Measurements from ENCODE around the gene GFRA1. TPM values are rescaled to one million over a fixed set of nuclear protein-coding genes. Genes with fewer than 3 reads are reported as not detected.

GFRA1 gene, protein sequence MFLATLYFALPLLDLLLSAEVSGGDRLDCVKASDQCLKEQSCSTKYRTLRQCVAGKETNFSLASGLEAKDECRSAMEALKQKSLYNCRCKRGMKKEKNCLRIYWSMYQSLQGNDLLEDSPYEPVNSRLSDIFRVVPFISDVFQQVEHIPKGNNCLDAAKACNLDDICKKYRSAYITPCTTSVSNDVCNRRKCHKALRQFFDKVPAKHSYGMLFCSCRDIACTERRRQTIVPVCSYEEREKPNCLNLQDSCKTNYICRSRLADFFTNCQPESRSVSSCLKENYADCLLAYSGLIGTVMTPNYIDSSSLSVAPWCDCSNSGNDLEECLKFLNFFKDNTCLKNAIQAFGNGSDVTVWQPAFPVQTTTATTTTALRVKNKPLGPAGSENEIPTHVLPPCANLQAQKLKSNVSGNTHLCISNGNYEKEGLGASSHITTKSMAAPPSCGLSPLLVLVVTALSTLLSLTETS
- 10 to 100 TPM; 19.8 to 61.8 (median 25.2) TPM for total RNA-seq

DNA sequence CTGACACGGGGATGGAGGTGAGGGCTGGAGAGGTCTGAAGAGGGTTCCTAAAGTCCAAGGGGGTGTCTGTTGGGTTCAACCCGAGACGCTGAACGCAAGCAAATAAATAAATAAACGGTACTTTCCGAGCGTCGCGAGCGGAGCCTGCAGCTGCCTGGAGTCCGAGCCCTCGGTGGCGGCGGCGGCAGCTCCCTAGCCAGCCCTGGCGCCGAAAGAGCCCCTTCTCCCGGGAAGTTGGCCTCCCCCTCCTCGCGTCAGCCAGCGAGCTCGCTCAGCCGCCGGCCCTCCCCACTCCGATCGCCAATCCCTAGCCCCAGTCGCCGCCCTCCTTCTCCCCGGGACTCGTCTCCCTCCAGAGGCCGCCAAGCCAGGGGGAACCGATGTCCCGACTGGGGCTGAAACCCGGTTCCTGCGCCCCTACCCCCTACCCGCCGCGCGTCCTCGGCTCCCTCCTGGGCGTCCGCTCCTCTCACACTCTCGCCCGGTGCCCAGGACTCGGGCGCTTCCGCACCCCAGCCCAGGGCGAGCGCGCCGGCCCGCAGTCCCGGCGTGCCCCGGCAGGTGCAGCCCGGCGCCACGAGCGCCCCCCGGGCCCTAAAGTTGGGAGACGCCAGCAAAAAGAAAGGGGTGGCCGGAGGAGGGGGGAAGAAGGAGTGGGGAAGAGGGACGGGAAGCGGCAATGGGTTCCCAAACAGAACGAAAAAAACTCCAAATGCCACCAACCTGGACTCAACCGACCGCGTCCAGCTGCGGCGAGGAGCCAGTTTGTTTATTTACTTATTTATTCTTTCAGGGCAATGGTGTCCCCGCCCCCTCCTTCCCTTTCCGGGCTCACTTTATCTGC, at the start of gene GFRA1:
GFRA1 (minus strand) TSS at position 767 of the 844 bp plus-strand sequence. CDS start 1,177 bp downstream, outside the sequence.
- DNase-seq (ENCODE audit: low spot score in 2 of 2), result peak in 1 of 2 donors; percentile 75
- no peaks in the 10 kb centered on the region for H3K36me3 ChIP-seq
- H3K27me3 ChIP-seq, result peaks cover 61% of the 10 kb centered on the region
- peak within 1 kb of the TSS; percentile 73 for H3K27ac ChIP-seq
- WGBS, result 1% methylated on average over 41 of the region's 72 CpGs
- peaks cover 49% of the 10 kb centered on the region for H3K4me1 ChIP-seq
- H3K9me3 ChIP-seq, result no peaks in the 10 kb centered on the region
- no peak for TF ChIP-seq POLR2AphosphoS5 (IDR thresholded peaks at IDR 0.05)
- TF ChIP-seq, protein P1, sequence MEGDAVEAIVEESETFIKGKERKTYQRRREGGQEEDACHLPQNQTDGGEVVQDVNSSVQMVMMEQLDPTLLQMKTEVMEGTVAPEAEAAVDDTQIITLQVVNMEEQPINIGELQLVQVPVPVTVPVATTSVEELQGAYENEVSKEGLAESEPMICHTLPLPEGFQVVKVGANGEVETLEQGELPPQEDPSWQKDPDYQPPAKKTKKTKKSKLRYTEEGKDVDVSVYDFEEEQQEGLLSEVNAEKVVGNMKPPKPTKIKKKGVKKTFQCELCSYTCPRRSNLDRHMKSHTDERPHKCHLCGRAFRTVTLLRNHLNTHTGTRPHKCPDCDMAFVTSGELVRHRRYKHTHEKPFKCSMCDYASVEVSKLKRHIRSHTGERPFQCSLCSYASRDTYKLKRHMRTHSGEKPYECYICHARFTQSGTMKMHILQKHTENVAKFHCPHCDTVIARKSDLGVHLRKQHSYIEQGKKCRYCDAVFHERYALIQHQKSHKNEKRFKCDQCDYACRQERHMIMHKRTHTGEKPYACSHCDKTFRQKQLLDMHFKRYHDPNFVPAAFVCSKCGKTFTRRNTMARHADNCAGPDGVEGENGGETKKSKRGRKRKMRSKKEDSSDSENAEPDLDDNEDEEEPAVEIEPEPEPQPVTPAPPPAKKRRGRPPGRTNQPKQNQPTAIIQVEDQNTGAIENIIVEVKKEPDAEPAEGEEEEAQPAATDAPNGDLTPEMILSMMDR (IDR thresholded peaks at IDR 0.05), result no peak
- TF ChIP-seq POLR2A (IDR thresholded peaks at IDR 0.05), result no peak
- TF ChIP-seq EP300 (IDR thresholded peaks at IDR 0.05), result no peak
- peak within 1 kb of the TSS; percentile 65 for H3K4me3 ChIP-seq

DNA sequence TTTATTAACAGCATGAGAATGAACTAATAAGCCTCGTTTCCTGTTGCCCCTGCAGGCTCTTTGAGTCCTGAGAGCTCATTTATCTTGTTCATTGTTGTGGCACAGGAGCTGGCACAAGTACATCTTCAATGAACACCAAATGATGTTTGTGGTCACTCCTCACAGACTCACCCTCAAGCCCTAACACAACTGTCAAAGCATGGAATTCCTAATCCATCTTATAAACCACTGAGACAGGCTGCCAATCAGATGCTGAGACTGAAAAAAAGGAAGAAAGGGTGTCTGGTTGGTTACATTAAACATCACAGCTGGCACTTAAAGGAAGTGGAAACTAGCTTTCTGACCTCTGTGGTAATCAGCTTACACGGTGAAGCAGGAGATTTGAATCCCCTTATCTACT, 43.5 kb upstream of the GFRA1 start:
- TF ChIP-seq POLR2A (IDR thresholded peaks at IDR 0.05), result no peak
- no peak for TF ChIP-seq EP300 (IDR thresholded peaks at IDR 0.05)
- TF ChIP-seq POLR2AphosphoS5 (IDR thresholded peaks at IDR 0.05), result no peak
- TF ChIP-seq, protein P1 (IDR thresholded peaks at IDR 0.05), result no peak
- H3K9me3 ChIP-seq, result no peaks in the 10 kb centered on the region
- no peak for DNase-seq (ENCODE audit: low spot score in 2 of 2)
- no peak overlapping the region for H3K27ac ChIP-seq
- H3K36me3 ChIP-seq, result no peaks in the 10 kb centered on the region
- WGBS, result 24% methylated on average over 2 of the region's 2 CpGs
- H3K27me3 ChIP-seq, result no peaks in the 10 kb centered on the region
- no peak overlapping the region for H3K4me3 ChIP-seq
- no peaks in the 10 kb centered on the region for H3K4me1 ChIP-seq

DNA sequence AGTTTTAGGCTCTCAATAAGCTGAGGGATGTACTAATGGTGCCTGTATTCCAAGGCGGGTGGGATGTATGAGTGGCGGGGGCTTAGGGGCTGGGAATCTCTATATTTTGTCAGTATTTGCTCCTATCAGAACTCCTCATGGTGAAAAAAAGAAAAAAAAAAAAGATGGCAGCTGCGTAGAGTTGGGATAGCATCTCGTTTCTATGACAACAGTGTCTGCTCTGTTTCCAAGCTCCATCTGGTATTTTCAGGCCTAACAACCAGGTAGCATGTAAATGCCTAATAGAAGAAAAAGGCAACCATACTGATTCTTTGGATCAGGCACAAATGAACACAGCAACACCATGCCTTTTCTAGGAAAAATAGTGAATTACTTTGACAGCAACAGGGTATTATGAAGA, 39.5 kb upstream of the GFRA1 start:
- H3K36me3 ChIP-seq, result no peaks in the 10 kb centered on the region

DNA sequence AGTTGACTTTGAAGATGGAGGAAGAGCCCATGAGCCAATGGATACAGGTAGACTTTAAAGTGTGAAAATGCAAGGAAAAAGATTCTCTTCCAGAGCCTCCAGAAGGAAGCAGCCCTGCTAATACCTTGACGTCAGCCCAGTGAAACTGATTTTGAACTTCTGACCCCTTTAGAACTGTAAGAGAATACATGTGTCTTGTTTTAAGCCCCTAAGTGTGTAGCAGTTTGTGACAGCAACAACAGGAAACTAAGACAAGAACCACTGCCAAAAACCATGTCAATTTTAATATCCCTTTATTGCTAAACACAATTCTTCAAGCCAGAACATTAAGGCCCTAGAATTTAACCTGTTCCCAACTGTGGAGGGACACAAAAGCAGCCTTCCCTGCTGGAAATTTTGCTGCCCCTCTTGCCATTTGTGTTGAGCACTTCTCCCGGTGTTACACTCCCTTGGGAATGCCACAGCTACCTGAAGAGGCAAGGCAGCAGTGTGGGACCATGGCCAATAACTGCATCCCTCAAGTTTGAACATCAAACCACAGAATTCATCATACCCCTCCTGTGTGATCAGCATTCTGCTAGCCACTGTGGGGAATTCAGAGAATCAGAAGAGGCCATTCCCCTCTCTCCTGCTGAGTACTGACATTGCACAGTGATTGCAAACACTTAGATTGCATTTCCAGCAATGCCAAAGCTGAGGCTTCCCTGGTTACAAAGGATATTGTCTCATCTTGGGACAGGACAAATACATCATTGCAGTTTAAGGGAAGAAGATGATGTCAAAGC, 38.9 kb upstream of the GFRA1 start:
- WGBS, result 65% methylated on average over 2 of the region's 2 CpGs
- TF ChIP-seq, protein P1 (IDR thresholded peaks at IDR 0.05), result no peak
- H3K27ac ChIP-seq, result no peak overlapping the region
- H3K36me3 ChIP-seq, result no peaks in the 10 kb centered on the region
- H3K4me3 ChIP-seq, result no peak overlapping the region
- H3K9me3 ChIP-seq, result no peaks in the 10 kb centered on the region
- peaks cover 3% of the 10 kb centered on the region for H3K4me1 ChIP-seq
- H3K27me3 ChIP-seq, result no peaks in the 10 kb centered on the region
- DNase-seq (ENCODE audit: low spot score in 2 of 2), result no peak

More for the DNA sequence above, 39.5 kb upstream of the GFRA1 start:
- no peaks in the 10 kb centered on the region for H3K27me3 ChIP-seq
- no peak overlapping the region for H3K4me3 ChIP-seq
- H3K9me3 ChIP-seq, result no peaks in the 10 kb centered on the region
- H3K4me1 ChIP-seq, result no peaks in the 10 kb centered on the region
- 85% methylated on average over 4 of the region's 4 CpGs for WGBS
- H3K27ac ChIP-seq, result no peak overlapping the region
- no peak for DNase-seq (ENCODE audit: low spot score in 2 of 2)
- TF ChIP-seq POLR2AphosphoS5 (IDR thresholded peaks at IDR 0.05) (no peak), EP300 (IDR thresholded peaks at IDR 0.05) (no peak), POLR2A (IDR thresholded peaks at IDR 0.05) (no peak)
- TF ChIP-seq, protein P1 (IDR thresholded peaks at IDR 0.05), result no peak
